ENCODE data around the gene CSPG4. TPM values are rescaled to one million over a fixed set of nuclear protein-coding genes. Genes with fewer than 3 reads are reported as not detected.
"Not testable (repeated sequence)": the region's sequence is repeated elsewhere in the genome, so short reads cannot be mapped to it uniquely, and the experiment has no call there.

CSPG4 gene
- total and polyA plus RNA-seq, 10 of the 15 experiments (the other 5 are each of a cell fraction or from before 2014, with no cell fraction given) = 0.02 to 2.2 (median 0.76) TPM

DNA sequence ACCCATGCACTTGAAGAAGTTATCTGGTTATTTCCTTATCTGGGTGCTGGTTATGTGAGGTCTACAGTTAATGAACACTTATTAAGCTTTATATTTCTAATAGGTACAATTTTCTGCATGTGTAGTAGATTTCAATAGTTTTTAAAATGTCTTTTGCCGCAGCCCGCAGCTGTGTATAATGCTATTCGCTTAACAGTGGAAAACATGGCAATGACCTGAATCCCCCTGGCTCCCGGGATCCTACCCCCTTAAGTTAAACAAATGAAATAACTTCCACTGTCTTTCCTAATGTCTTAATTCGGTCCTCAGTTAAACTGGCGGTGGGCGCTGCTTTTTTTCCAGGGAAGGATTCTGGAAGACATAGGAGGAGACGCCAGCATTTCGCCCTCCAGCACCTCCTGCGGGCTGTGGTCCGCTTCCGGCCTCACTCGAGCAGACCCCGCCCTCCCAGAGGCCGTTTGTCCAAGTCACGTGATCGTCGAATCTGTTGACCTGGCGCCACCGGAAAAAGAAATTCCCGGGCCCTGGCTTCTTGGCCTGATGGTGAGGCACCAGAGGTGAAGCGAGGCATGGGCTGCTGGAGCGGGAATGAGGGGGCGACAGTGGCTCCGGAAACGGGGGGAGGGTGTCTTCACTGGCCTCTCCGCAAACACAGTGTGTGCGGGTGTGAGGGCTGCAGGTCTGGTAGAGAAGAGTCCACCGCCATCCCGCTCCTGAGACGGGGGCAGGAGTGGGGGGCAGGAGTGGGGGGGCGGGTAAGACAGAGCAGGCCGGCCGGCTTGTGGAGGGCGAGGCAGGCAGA, 45.6 kb upstream of the CSPG4 start (continued):
- no peak for TF ChIP-seq MLLT1 (IDR thresholded peaks at IDR 0.05)
- no peak for TF ChIP-seq JUNB (IDR thresholded peaks at IDR 0.05)
- no peak for TF ChIP-seq SMARCA5 (IDR thresholded peaks at IDR 0.05)
- TF ChIP-seq, protein P1, sequence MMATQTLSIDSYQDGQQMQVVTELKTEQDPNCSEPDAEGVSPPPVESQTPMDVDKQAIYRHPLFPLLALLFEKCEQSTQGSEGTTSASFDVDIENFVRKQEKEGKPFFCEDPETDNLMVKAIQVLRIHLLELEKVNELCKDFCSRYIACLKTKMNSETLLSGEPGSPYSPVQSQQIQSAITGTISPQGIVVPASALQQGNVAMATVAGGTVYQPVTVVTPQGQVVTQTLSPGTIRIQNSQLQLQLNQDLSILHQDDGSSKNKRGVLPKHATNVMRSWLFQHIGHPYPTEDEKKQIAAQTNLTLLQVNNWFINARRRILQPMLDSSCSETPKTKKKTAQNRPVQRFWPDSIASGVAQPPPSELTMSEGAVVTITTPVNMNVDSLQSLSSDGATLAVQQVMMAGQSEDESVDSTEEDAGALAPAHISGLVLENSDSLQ (IDR thresholded peaks at IDR 0.05) = no peak
- no peak for TF ChIP-seq SMAD1 (IDR thresholded peaks at IDR 0.05; ENCODE audit: low read depth, partially characterized antibody)
- no peak for TF ChIP-seq ZNF592 (IDR thresholded peaks at IDR 0.05)
- TF ChIP-seq ZNF274 (IDR thresholded peaks at IDR 0.05; ENCODE audit: insufficient read depth, insufficient read length) = no peak
- no peak for TF ChIP-seq SPI1 (IDR thresholded peaks at IDR 0.05; ENCODE audit: borderline replicate concordance, insufficient read depth, low read depth, low read length)
- TF ChIP-seq ZNF24 (IDR thresholded peaks at IDR 0.05) = no peak
- no peak for TF ChIP-seq ZNF622 (IDR thresholded peaks at IDR 0.05)

DNA sequence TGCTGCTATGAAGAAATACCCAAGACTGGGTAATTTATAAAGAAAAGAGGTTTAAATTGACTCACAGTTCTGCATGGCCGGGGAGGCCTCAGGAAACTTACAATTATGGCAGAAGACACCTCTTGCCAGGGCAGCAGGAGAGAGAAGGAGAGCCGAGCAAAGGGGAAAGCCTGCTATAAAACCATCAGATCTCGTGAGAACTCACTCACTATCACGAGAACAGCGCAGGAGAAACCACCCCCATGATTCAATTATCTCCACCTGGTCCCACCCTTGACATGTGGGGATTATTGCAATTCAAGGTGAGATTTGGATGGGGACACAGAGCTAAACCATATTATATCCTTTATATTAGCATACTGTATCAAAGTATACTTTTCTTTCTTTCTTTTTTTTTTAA, 42.2 kb upstream of the CSPG4 start:
- FAIRE-seq; H2AFZ ChIP-seq (ENCODE audit: control insufficient read depth, low read depth, low read length); H3K9me3 ChIP-seq (replicated peaks; ENCODE audit: control insufficient read depth, insufficient read depth, low read length); BruUV-seq (replicated peaks); H3K4me1 ChIP-seq (ENCODE audit: control insufficient read depth, insufficient read depth, low read length); intact Hi-C loops (cut with micrococcal nuclease; ENCODE audit: unreplicated experiment); H3K79me2 ChIP-seq (ENCODE audit: control insufficient read depth, insufficient read depth, low read length); H4K20me1 ChIP-seq (ENCODE audit: control insufficient read depth, insufficient read depth); H3K36me3 ChIP-seq (ENCODE audit: control insufficient read depth in 2 of 2, insufficient read depth in 2 of 2, low read length in 1 of 2); RAD21 ChIA-PET (ENCODE audit: unreplicated experiment); POLR2A ChIA-PET; H3K4me3 ChIP-seq; ATAC-seq; in situ Hi-C loops (cut with MboI); DNase-seq (ENCODE audit: low read depth, low spot score); H3K9ac ChIP-seq (ENCODE audit: control insufficient read depth, insufficient read depth, low read length); H3K27me3 ChIP-seq (replicated peaks in 1 of 2; ENCODE audit: control insufficient read depth in 2 of 2, insufficient read depth in 2 of 2, low read length in 1 of 2); H3K27ac ChIP-seq (ENCODE audit: control insufficient read depth, insufficient read depth); H3K4me2 ChIP-seq (ENCODE audit: control insufficient read depth, insufficient read depth): not testable (repeated sequence)
- WGBS (ENCODE audit: insufficient coverage, insufficient replicate concordance, low lambda C conversion rate, missing lambda C conversion rate) = 61% methylated on average over 3 of the region's 5 CpGs
- SMC1A ChIA-PET (ENCODE audit: uncharacterized antibody, unreplicated experiment) = interaction anchor here (0.9 to 1.2 kb wide), 2 partner anchors 11 to 26 kb away, joined by 3 read pairs; no protein-coding TSS in a partner anchor
- CTCF ChIA-PET = interaction anchor here (1.1 kb wide), 1 partner anchor 86 kb away, joined by 4 read pairs; no protein-coding TSS in a partner anchor
